Endothelial cell of umbilical vein (primary cell): ENCODE measurements around the gene OR10W1. TPM values are rescaled to one million over a fixed set of nuclear protein-coding genes. Genes with fewer than 3 reads are reported as not detected.

ENCODE experiments used
- BruUV-seq: library from RNA; stranded (reverse); fragments of 400-500 nt; replicated peaks from 2 replicates; lab custom pipeline; 2021; lab: Mats Ljungman, UMichigan
- CTCF ChIA-PET: fragments of 300-600, 350-600 bp; sonication (Branson Sonifier 250); formaldehyde crosslinking; loops from one replicate; lab custom pipeline; 2021; ENCODE audit warnings: antibody characterized with exemption, inconsistent platforms; lab: Charles Lee
- POLR2A ChIA-PET: fragments of 300-600, 350-600 bp; sonication (Branson Sonifier 250); formaldehyde crosslinking; loops from one replicate; lab custom pipeline; 2021; ENCODE audit warnings: antibody characterized with exemption, inconsistent platforms; lab: Charles Lee
- DNase-seq: peaks from one replicate; pipeline ENCODE4 v3.0.0-alpha.2; 2011; ENCODE audit warnings: low read depth, low spot score
- FAIRE-seq: peaks from 2 replicates; lab custom pipeline; 2011; peaks lifted over from hg19 to GRCh38; lab: Jason Lieb, UNC
- H2AFZ ChIP-seq: 2 replicates; pipeline ENCODE4 v1.6.0; 2012; ENCODE audit warnings: low read depth, low read length, control low read depth, inconsistent platforms
- H3K27ac ChIP-seq: 2 replicates; pipeline ENCODE4 v1.5.1; 2011; ENCODE audit warnings: low read depth, mild to moderate bottlenecking, control low read depth, low read length, moderate library complexity; ENCODE audit not compliant: insufficient read depth
- H3K27me3 ChIP-seq, 2 experiments: 2 replicates each; pipeline versions ENCODE4 v1.6.0 to v1.6.1; 2011; ENCODE audit warnings: low read length in 2 of 2, mixed read lengths in 1 of 2; ENCODE audit not compliant: control insufficient read depth in 2 of 2, insufficient read depth in 2 of 2
- H3K36me3 ChIP-seq, 2 experiments: 2 replicates in 1 of 2; 3 replicates in 1 of 2; pipeline ENCODE4 v1.5.1; 2011; ENCODE audit warnings: low read length in 2 of 2, mild to moderate bottlenecking in 1 of 2, moderate library complexity in 1 of 2; ENCODE audit not compliant: control insufficient read depth in 2 of 2, insufficient read depth in 2 of 2; ENCODE audit errors: extremely low read depth in 1 of 2
- H3K4me1 ChIP-seq: 3 replicates; pipeline ENCODE4 v1.5.1; 2011; ENCODE audit warnings: mild to moderate bottlenecking, low read length; ENCODE audit not compliant: control insufficient read depth, insufficient read depth; ENCODE audit errors: extremely low read depth
- H3K4me2 ChIP-seq: 2 replicates; pipeline ENCODE4 v1.6.1; 2011; ENCODE audit warnings: low read length, control low read depth, mixed read lengths; ENCODE audit not compliant: insufficient read depth
- H3K4me3 ChIP-seq, 3 experiments: fragments of 200-600 bp in 1 of 3; sonication (generic), shearing (Covaris generic) in 1 of 3; replicated peaks in 1 of 3; 2 replicates each; pipeline ENCODE4 v1.5.1; 2011 to 2016; ENCODE audit warnings: control low read depth in 3 of 3, low read length in 3 of 3, mild to moderate bottlenecking in 2 of 3, inconsistent platforms in 1 of 3, low read depth in 1 of 3, moderate library complexity in 1 of 3; ENCODE audit not compliant: insufficient read depth in 1 of 3
- H3K79me2 ChIP-seq: 2 replicates; pipeline ENCODE4 v1.6.0; 2012; ENCODE audit warnings: low read length, inconsistent platforms; ENCODE audit not compliant: control insufficient read depth, insufficient read depth
- H3K9ac ChIP-seq: replicated peaks from 2 replicates; pipeline ENCODE3; 2011; ENCODE audit warnings: low read length, control low read depth; ENCODE audit not compliant: insufficient read depth; ENCODE audit errors: extremely low read depth
- H3K9me1 ChIP-seq: replicated peaks from 3 replicates; pipeline ENCODE4 v1.6.0; 2011; ENCODE audit warnings: mild to moderate bottlenecking, low read length; ENCODE audit not compliant: control insufficient read depth, insufficient read depth; ENCODE audit errors: extremely low read depth
- H3K9me3 ChIP-seq: replicated peaks from 2 replicates; pipeline ENCODE4 v1.5.1; 2012; ENCODE audit warnings: low read length, inconsistent platforms; ENCODE audit not compliant: control insufficient read depth, insufficient read depth
- H4K20me1 ChIP-seq: replicated peaks from 2 replicates; pipeline ENCODE3; 2011; ENCODE audit warnings: mild to moderate bottlenecking, low read length; ENCODE audit not compliant: control insufficient read depth, insufficient read depth; ENCODE audit errors: extremely low read depth
- EZH2 ChIP-seq: IDR thresholded peaks from 2 replicates; pipeline ENCODE4 v1.6.1; 2012; ENCODE audit warnings: borderline replicate concordance, low read depth, mild to moderate bottlenecking, moderate library complexity, low read length, inconsistent platforms; ENCODE audit not compliant: severe bottlenecking
- FOS ChIP-seq: IDR thresholded peaks from 2 replicates; pipeline ENCODE4 v1.6.1; 2011; ENCODE audit warnings: mild to moderate bottlenecking, low read length, moderate library complexity, borderline replicate concordance; ENCODE audit not compliant: insufficient read depth
- GATA2 ChIP-seq: IDR thresholded peaks from 2 replicates; pipeline ENCODE4 v1.7.0; 2011; ENCODE audit warnings: low read depth, mild to moderate bottlenecking, moderate library complexity, mixed read lengths, low read length; ENCODE audit not compliant: insufficient read length, insufficient read depth
- JUN ChIP-seq: IDR thresholded peaks from 2 replicates; pipeline ENCODE4 v1.6.1; 2011; ENCODE audit warnings: borderline replicate concordance, low read depth; ENCODE audit not compliant: insufficient read length, insufficient read depth
- MYC ChIP-seq: IDR thresholded peaks from one replicate; pipeline ENCODE4 v1.6.1; 2011; ENCODE audit warnings: mild to moderate bottlenecking, low read depth, low read length
- POLR2A ChIP-seq: IDR thresholded peaks from 2 replicates; pipeline ENCODE4 v1.6.1; 2012; ENCODE audit warnings: low read depth, mild to moderate bottlenecking, control low read depth, low read length
- POLR2AphosphoS5 ChIP-seq: IDR thresholded peaks from 2 replicates; pipeline ENCODE4 v1.6.1; 2012; ENCODE audit warnings: low read depth, mild to moderate bottlenecking, control low read depth, low read length, moderate library complexity; ENCODE audit not compliant: insufficient read depth
- dilution Hi-C: fragments of 300-500 bp; cut with MboI; formaldehyde crosslinking; loops from one replicate; pipeline ENCODE4 v1.15.0; 2019; ENCODE audit warnings: low sequenced_read_pairs; ENCODE audit not compliant: extremely low pct_ligation_motif_present
- intact Hi-C: fragments of 100-400 bp; cut with micrococcal nuclease; formaldehyde crosslinking; loops from one replicate; pipeline ENCODE4 v1.10.0; 2022
- polyA plus RNA-seq, 4 experiments: library from polyadenylated mRNA; depleted of rRNA in 3 of 4; stranded (reverse) in 3 of 4; unstranded in 1 of 4; fragments of >200 nt; gene quantifications; 2 replicates each; pipeline versions ENCODE4 v1.2.1 to v1.2.3, GENCODE V29; 2011 to 2012; ENCODE audit warnings: missing spikeins in 1 of 4
- total RNA-seq: library from RNA; stranded (reverse); gene quantifications from 2 replicates; pipeline ENCODE4 v1.2.3, GENCODE V29; 2021
- TF ChIP-seq, protein P1 (sequence below), 2 donors: IDR thresholded peaks; 1 replicate in 1 of 2; 2 replicates in 1 of 2; pipeline ENCODE4 v1.5.1; 2011; ENCODE audit warnings: low read length in 2 of 2, mild to moderate bottlenecking in 2 of 2, moderate library complexity in 2 of 2, control low read depth in 1 of 2, inconsistent platforms in 1 of 2, low read depth in 1 of 2; ENCODE audit not compliant: insufficient read depth in 1 of 2; ENCODE audit errors: extremely low read depth in 1 of 2
- TF ChIP-seq, protein P2 (sequence below): IDR thresholded peaks from 2 replicates; pipeline ENCODE4 v1.6.1; 2011; ENCODE audit not compliant: insufficient read depth, insufficient read length

Gene OR10W1
- total and polyA plus RNA-seq, 2 donors (not counting 3 experiments of a cell fraction or from before 2014, with no cell fraction given) = not detected

DNA sequence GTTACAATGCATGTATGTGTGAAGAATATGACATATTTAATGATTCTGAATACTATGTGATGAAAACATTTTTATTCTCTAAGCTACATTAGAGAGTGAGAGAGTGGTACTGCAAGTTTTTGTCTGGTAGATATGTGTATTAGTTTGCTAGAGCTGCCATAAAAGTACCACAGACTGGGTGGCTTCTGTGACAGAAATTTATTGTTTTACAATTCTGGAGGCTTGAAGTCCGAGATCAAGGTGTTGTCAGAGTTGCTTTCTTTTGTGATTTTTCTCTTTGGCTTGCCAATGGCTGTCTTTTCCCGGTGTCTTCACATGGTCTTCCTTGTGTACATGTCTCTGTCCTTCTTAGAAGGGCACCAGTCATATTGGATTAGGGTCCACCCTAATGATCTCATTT is 6.9 kb upstream of the OR10W1 start:
- DNase-seq (no peak), FAIRE-seq (no peak)
- POLR2A ChIA-PET = no interaction called here
- H3K4me2 ChIP-seq = no peak overlapping the region
- intact Hi-C loops (no loop called here), dilution Hi-C loops (no loop called here)
- no peaks in the 10 kb centered on the region for H4K20me1 ChIP-seq
- no peaks in the 10 kb centered on the region for H3K27me3 ChIP-seq
- no TSS peak for BruUV-seq
- H3K9me1 ChIP-seq = no peaks in the 10 kb centered on the region
- H3K79me2 ChIP-seq = no peaks in the 10 kb centered on the region
- CTCF ChIA-PET = no interaction called here
- no peak overlapping the region for H3K27ac ChIP-seq
- no peaks in the 10 kb centered on the region for H3K4me1 ChIP-seq
- H3K9me3 ChIP-seq = no peaks in the 10 kb centered on the region
- no peak for TF ChIP-seq EZH2
- TF ChIP-seq JUN = no peak
- no peak for TF ChIP-seq FOS
- no peak for TF ChIP-seq POLR2A
- TF ChIP-seq POLR2AphosphoS5 = no peak
- TF ChIP-seq MYC = no peak
- TF ChIP-seq, protein P1, sequence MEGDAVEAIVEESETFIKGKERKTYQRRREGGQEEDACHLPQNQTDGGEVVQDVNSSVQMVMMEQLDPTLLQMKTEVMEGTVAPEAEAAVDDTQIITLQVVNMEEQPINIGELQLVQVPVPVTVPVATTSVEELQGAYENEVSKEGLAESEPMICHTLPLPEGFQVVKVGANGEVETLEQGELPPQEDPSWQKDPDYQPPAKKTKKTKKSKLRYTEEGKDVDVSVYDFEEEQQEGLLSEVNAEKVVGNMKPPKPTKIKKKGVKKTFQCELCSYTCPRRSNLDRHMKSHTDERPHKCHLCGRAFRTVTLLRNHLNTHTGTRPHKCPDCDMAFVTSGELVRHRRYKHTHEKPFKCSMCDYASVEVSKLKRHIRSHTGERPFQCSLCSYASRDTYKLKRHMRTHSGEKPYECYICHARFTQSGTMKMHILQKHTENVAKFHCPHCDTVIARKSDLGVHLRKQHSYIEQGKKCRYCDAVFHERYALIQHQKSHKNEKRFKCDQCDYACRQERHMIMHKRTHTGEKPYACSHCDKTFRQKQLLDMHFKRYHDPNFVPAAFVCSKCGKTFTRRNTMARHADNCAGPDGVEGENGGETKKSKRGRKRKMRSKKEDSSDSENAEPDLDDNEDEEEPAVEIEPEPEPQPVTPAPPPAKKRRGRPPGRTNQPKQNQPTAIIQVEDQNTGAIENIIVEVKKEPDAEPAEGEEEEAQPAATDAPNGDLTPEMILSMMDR (IDR thresholded peaks at IDR 0.05; ENCODE audit: extremely low read depth in 1 of 2, insufficient read depth in 1 of 2, low read depth in 1 of 2, low read length in 2 of 2) = no peak
- TF ChIP-seq GATA2 = no peak
- TF ChIP-seq, protein P2, sequence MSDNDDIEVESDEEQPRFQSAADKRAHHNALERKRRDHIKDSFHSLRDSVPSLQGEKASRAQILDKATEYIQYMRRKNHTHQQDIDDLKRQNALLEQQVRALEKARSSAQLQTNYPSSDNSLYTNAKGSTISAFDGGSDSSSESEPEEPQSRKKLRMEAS = no peak
- no peak overlapping the region for H3K9ac ChIP-seq
- no peak overlapping the region for H2AFZ ChIP-seq
- H3K4me3 ChIP-seq = no peak overlapping the region
- no peaks in the 10 kb centered on the region for H3K36me3 ChIP-seq
